HepG2 (cell line): ENCODE measurements around the gene CELF4. TPM values are rescaled to one million over a fixed set of nuclear protein-coding genes. Genes with fewer than 3 reads are reported as not detected.

ENCODE experiments used
- CENPT ChIP-seq: sonication (generic); formaldehyde crosslinking; IDR thresholded peaks from 2 replicates; pipeline ENCODE4 v1.8.0; 2022; ENCODE audit warnings: low read depth, mild to moderate bottlenecking, moderate library complexity, missing genetic modification reagents
- FOXA1 ChIP-seq, 2 experiments: fragments of 450-650 bp in 1 of 2; sonication (generic) in 1 of 2; formaldehyde crosslinking in 1 of 2; IDR thresholded peaks; 2 replicates each; pipeline versions ENCODE4 v1.4.0 to v1.6.1; 2016 to 2020; ENCODE audit warnings: missing genetic modification reagents in 1 of 2
- GABPB1 ChIP-seq: IDR thresholded peaks from 2 replicates; pipeline ENCODE4 v1.6.1; 2016; ENCODE audit warnings: mild to moderate bottlenecking, missing genetic modification reagents, moderate library complexity, missing compliant biosample characterization
- ISL2 ChIP-seq: sonication (generic); formaldehyde crosslinking; IDR thresholded peaks from 2 replicates; pipeline ENCODE4 v1.5.0; 2020; ENCODE audit warnings: missing genetic modification reagents
- KMT2A ChIP-seq: sonication (generic); formaldehyde crosslinking; IDR thresholded peaks from 2 replicates; pipeline ENCODE4 v1.4.0; 2020; ENCODE audit warnings: missing genetic modification reagents
- MTA3 ChIP-seq: sonication (generic); formaldehyde crosslinking; IDR thresholded peaks from 2 replicates; pipeline ENCODE4 v1.4.0; 2020; ENCODE audit warnings: missing genetic modification reagents
- NCOA2 ChIP-seq: sonication (generic); formaldehyde crosslinking; IDR thresholded peaks from 2 replicates; pipeline ENCODE4 v1.8.0; 2022; ENCODE audit warnings: inconsistent platforms
- PCBP1 ChIP-seq: fragments of 200-400 bp; formaldehyde crosslinking; IDR thresholded peaks from 2 replicates; pipeline ENCODE4 v1.6.1; 2017; ENCODE audit warnings: mild to moderate bottlenecking, low read depth, low read length, borderline replicate concordance
- PHF21A ChIP-seq: sonication (generic); formaldehyde crosslinking; IDR thresholded peaks from 2 replicates; pipeline ENCODE4 v1.5.0; 2020; ENCODE audit warnings: mild to moderate bottlenecking, missing genetic modification reagents
- SMYD3 ChIP-seq: sonication (generic); formaldehyde crosslinking; IDR thresholded peaks from 2 replicates; pipeline ENCODE4 v1.8.1; 2023; ENCODE audit warnings: mild to moderate bottlenecking, missing genetic modification reagents
- ZBTB20 ChIP-seq: sonication (generic); formaldehyde crosslinking; IDR thresholded peaks from 2 replicates; pipeline ENCODE4 v1.8.1; 2023; ENCODE audit warnings: missing genetic modification reagents, low read depth, mild to moderate bottlenecking, borderline replicate concordance
- ZNF136 ChIP-seq: sonication (generic); formaldehyde crosslinking; IDR thresholded peaks from 2 replicates; pipeline ENCODE4 v1.8.1; 2022; ENCODE audit warnings: low read depth, mild to moderate bottlenecking, moderate library complexity, missing genetic modification reagents
- ZNF292 ChIP-seq: sonication (generic); formaldehyde crosslinking; IDR thresholded peaks from 2 replicates; pipeline ENCODE4 v1.8.1; 2022; ENCODE audit warnings: mild to moderate bottlenecking, low read depth, missing genetic modification reagents, borderline replicate concordance
- ZNF367 ChIP-seq: sonication (generic); formaldehyde crosslinking; IDR thresholded peaks from 2 replicates; pipeline ENCODE4 v1.4.0; 2020; ENCODE audit warnings: missing genetic modification reagents, borderline replicate concordance
- ZNF546 ChIP-seq: sonication (generic); formaldehyde crosslinking; conservative IDR thresholded peaks from 2 replicates; pipeline ENCODE4 v1.8.1; 2023; ENCODE audit warnings: mild to moderate bottlenecking, missing genetic modification reagents
- ZSCAN31 ChIP-seq: sonication (generic); formaldehyde crosslinking; IDR thresholded peaks from 2 replicates; pipeline ENCODE4 v1.5.0; 2020; ENCODE audit warnings: low read depth, mild to moderate bottlenecking, missing genetic modification reagents
- polyA plus RNA-seq, 8 experiments: library from polyadenylated mRNA; depleted of rRNA in 3 of 8; stranded (reverse) in 7 of 8; unstranded in 1 of 8; fragments of >200 nt; fragmentation: Illumina TruSeq in 4 of 8; extraction: Trizol in 4 of 8; gene quantifications; 2 replicates each; pipeline versions ENCODE4 v1.2.1 to v1.2.3, GENCODE V29; 2011 to 2016; ENCODE audit warnings: low read depth in 4 of 8, missing spikeins in 1 of 8, mixed read lengths in 1 of 8; ENCODE audit not compliant: insufficient read depth in 1 of 8
- total RNA-seq, 5 experiments: library from RNA; depleted of rRNA; stranded (reverse); fragments of >200 nt; fragmentation: Illumina TruSeq; extraction: Trizol; gene quantifications; 2 replicates each; pipeline ENCODE4 v1.2.3, GENCODE V29; 2016; ENCODE audit warnings: low read depth in 1 of 5
- TF ChIP-seq, protein P1 (sequence below): sonication (generic); formaldehyde crosslinking; IDR thresholded peaks from 2 replicates; pipeline ENCODE4 v1.4.0; 2020; ENCODE audit warnings: missing genetic modification reagents
- TF ChIP-seq, protein P2 (sequence below): sonication (generic); formaldehyde crosslinking; IDR thresholded peaks from 2 replicates; pipeline ENCODE4 v1.5.0; 2020; ENCODE audit warnings: mild to moderate bottlenecking, missing genetic modification reagents
- TF ChIP-seq, protein P3 (sequence below): sonication (generic); formaldehyde crosslinking; IDR thresholded peaks from 2 replicates; pipeline ENCODE4 v1.8.1; 2023; ENCODE audit warnings: mild to moderate bottlenecking, missing genetic modification reagents, borderline replicate concordance
- TF ChIP-seq, protein P4 (sequence below): sonication (generic); formaldehyde crosslinking; IDR thresholded peaks from 2 replicates; pipeline ENCODE4 v1.5.1; 2020; ENCODE audit warnings: missing genetic modification reagents, mild to moderate bottlenecking, borderline replicate concordance
- TF ChIP-seq, protein P5 (sequence below): conservative IDR thresholded peaks from 2 replicates; pipeline ENCODE4 v1.6.1; 2018; ENCODE audit warnings: missing genetic modification reagents
- TF ChIP-seq, protein P6 (sequence below): sonication (generic); formaldehyde crosslinking; IDR thresholded peaks from 2 replicates; pipeline ENCODE4 v1.5.0; 2020; ENCODE audit warnings: missing genetic modification reagents, mild to moderate bottlenecking, borderline replicate concordance

The CELF4 gene
- total and polyA plus RNA-seq, 2 of the 13 experiments (the other 11 are each of a cell fraction or from before 2014, with no cell fraction given): not detected

DNA sequence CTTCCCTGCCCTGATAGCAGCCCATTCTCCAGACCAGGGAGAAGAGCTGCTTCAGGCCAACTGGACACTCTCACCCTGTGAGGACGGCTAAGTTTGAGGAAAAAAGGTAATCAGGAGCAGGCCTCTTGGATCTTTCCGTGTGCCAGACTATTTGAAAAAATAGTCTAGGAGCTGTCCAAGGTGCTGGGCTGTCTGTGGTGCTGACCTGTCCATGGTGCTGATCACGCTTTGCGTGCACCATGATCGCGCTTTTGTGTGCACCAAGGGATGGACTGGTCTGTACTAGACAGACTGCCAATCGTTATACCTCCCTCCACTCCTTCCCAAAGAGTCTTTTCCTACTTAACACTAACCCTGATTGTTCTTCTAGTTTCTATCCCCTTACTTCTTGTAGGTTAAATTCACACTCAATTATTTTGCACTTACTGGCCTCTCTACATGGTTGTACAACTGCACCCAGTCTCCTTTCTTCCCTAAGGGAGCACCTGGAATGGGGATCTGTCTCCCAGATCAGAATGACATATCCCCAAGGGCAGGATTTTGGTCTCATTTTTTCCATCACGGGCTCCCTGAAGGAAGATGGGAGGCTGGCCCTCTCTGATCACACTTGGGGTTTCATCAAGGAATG is 295.4 kb downstream of the CELF4 start (continued):
- TF ChIP-seq ZBTB20 (CRISPR knock-in tag): peak; percentile 100
- TF ChIP-seq GABPB1: peak; percentile 79
- TF ChIP-seq, protein P1, sequence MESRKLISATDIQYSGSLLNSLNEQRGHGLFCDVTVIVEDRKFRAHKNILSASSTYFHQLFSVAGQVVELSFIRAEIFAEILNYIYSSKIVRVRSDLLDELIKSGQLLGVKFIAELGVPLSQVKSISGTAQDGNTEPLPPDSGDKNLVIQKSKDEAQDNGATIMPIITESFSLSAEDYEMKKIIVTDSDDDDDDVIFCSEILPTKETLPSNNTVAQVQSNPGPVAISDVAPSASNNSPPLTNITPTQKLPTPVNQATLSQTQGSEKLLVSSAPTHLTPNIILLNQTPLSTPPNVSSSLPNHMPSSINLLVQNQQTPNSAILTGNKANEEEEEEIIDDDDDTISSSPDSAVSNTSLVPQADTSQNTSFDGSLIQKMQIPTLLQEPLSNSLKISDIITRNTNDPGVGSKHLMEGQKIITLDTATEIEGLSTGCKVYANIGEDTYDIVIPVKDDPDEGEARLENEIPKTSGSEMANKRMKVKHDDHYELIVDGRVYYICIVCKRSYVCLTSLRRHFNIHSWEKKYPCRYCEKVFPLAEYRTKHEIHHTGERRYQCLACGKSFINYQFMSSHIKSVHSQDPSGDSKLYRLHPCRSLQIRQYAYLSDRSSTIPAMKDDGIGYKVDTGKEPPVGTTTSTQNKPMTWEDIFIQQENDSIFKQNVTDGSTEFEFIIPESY (CRISPR knock-in tag): peak; percentile 86; the same call in 1 of the 2 replicates
- TF ChIP-seq, protein P2, sequence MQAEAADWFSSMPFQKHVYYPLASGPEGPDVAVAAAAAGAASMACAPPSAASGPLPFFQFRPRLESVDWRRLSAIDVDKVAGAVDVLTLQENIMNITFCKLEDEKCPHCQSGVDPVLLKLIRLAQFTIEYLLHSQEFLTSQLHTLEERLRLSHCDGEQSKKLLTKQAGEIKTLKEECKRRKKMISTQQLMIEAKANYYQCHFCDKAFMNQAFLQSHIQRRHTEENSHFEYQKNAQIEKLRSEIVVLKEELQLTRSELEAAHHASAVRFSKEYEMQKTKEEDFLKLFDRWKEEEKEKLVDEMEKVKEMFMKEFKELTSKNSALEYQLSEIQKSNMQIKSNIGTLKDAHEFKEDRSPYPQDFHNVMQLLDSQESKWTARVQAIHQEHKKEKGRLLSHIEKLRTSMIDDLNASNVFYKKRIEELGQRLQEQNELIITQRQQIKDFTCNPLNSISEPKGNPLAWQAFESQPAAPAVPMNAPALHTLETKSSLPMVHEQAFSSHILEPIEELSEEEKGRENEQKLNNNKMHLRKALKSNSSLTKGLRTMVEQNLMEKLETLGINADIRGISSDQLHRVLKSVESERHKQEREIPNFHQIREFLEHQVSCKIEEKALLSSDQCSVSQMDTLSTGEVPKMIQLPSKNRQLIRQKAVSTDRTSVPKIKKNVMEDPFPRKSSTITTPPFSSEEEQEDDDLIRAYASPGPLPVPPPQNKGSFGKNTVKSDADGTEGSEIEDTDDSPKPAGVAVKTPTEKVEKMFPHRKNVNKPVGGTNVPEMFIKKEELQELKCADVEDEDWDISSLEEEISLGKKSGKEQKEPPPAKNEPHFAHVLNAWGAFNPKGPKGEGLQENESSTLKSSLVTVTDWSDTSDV (CRISPR knock-in tag): peak; percentile 99
- TF ChIP-seq NCOA2 (CRISPR knock-in tag): peak; percentile 95
- TF ChIP-seq MTA3 (CRISPR knock-in tag): peak; percentile 97
- TF ChIP-seq ZNF136 (CRISPR knock-in tag): peak; percentile 97
- peak; percentile 100 for TF ChIP-seq ZNF546
- TF ChIP-seq, protein P3, sequence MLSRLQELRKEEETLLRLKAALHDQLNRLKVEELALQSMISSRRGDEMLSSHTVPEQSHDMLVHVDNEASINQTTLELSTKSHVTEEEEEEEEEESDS (CRISPR knock-in tag): peak; percentile 98
- TF ChIP-seq ZNF292 (CRISPR knock-in tag): peak; percentile 36; the same call in 1 of the 2 replicates
- peak; percentile 99 for TF ChIP-seq ZNF367 (CRISPR knock-in tag)
- TF ChIP-seq CENPT: peak; percentile 99
- TF ChIP-seq, protein P4, sequence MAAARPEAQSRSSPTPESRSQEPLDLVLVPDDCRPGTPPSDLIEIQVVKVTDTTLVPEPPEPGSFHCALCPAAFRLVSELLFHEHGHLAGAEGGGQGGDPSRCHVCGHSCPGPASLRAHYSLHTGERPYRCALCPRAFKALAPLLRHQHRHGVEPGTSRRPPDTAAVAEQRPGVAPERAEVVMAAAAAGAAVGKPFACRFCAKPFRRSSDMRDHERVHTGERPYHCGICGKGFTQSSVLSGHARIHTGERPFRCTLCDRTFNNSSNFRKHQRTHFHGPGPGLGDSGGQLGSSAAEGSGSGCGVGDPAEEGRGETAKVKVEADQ (CRISPR knock-in tag): peak; percentile 100
- TF ChIP-seq, protein P5, sequence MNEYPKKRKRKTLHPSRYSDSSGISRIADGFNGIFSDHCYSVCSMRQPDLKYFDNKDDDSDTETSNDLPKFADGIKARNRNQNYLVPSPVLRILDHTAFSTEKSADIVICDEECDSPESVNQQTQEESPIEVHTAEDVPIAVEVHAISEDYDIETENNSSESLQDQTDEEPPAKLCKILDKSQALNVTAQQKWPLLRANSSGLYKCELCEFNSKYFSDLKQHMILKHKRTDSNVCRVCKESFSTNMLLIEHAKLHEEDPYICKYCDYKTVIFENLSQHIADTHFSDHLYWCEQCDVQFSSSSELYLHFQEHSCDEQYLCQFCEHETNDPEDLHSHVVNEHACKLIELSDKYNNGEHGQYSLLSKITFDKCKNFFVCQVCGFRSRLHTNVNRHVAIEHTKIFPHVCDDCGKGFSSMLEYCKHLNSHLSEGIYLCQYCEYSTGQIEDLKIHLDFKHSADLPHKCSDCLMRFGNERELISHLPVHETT (CRISPR knock-in tag): peak; percentile 99
- TF ChIP-seq, protein P6, sequence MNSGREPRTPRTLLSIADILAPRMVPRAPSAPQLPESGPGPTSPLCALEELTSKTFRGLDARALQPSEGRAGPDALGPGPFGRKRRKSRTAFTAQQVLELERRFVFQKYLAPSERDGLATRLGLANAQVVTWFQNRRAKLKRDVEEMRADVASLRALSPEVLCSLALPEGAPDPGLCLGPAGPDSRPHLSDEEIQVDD (CRISPR knock-in tag): peak; percentile 100
- peak; percentile 100 for TF ChIP-seq SMYD3 (CRISPR knock-in tag)
- peak; percentile 100 for TF ChIP-seq ZSCAN31 (CRISPR knock-in tag)
- TF ChIP-seq KMT2A (CRISPR knock-in tag): peak; percentile 99
- peak; percentile 97 for TF ChIP-seq ISL2 (CRISPR knock-in tag)
- TF ChIP-seq PCBP1: no peak
- no peak for TF ChIP-seq FOXA1 (IDR thresholded peaks at IDR 0.05)
- peak; percentile 67 for TF ChIP-seq FOXA1 (CRISPR knock-in tag; IDR thresholded peaks at IDR 0.05)
- TF ChIP-seq PHF21A (CRISPR knock-in tag): peak; percentile 55
